Measurements from ENCODE around the gene CCL1. TPM values are rescaled to one million over a fixed set of nuclear protein-coding genes. Genes with fewer than 3 reads are reported as not detected.
A peak's percentile ranks its signal among the peaks of the same experiment; 100 is the strongest.

The CCL1 gene
- total RNA-seq, 1 experiment from 2014 or later: not detected

GRCh38 chr17:34314279-34314678 lies 48.8 kb downstream of the CCL1 start:
- Mint-ChIP-seq H3K27me3 (ENCODE audit: insufficient read depth, unreplicated experiment) (no peaks in the 10 kb centered on the region), H3K9me3 (ENCODE audit: unreplicated experiment) (no peaks in the 10 kb centered on the region), H3K27ac (ENCODE audit: low read depth, unreplicated experiment) (peak overlapping the region; percentile 50), H3K36me3 (ENCODE audit: insufficient read depth, unreplicated experiment) (no peaks in the 10 kb centered on the region), H3K4me3 (ENCODE audit: unreplicated experiment) (no peak overlapping the region), H3K4me1 (ENCODE audit: insufficient read depth, unreplicated experiment) (peaks cover 9% of the 10 kb centered on the region)
- intact Hi-C loops (cut with micrococcal nuclease): no loop called here
- DNase-seq (ENCODE audit: unreplicated experiment): no peak
- CTCF ChIA-PET: no interaction called here
- TF ChIP-seq, protein P1, sequence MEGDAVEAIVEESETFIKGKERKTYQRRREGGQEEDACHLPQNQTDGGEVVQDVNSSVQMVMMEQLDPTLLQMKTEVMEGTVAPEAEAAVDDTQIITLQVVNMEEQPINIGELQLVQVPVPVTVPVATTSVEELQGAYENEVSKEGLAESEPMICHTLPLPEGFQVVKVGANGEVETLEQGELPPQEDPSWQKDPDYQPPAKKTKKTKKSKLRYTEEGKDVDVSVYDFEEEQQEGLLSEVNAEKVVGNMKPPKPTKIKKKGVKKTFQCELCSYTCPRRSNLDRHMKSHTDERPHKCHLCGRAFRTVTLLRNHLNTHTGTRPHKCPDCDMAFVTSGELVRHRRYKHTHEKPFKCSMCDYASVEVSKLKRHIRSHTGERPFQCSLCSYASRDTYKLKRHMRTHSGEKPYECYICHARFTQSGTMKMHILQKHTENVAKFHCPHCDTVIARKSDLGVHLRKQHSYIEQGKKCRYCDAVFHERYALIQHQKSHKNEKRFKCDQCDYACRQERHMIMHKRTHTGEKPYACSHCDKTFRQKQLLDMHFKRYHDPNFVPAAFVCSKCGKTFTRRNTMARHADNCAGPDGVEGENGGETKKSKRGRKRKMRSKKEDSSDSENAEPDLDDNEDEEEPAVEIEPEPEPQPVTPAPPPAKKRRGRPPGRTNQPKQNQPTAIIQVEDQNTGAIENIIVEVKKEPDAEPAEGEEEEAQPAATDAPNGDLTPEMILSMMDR (IDR thresholded peaks at IDR 0.05; ENCODE audit: unreplicated experiment): no peak
- no TSS peak for BruUV-seq (replicated peaks)
- POLR2A ChIA-PET: interaction anchor here (0.6 kb wide), 1 partner anchor 416 kb away, joined by 5 read pairs; no protein-coding TSS in a partner anchor

GRCh38 chr17:34313164-34313563 lies 49.9 kb downstream of the CCL1 start:
- intact Hi-C loops (cut with micrococcal nuclease): no loop called here

DNA sequence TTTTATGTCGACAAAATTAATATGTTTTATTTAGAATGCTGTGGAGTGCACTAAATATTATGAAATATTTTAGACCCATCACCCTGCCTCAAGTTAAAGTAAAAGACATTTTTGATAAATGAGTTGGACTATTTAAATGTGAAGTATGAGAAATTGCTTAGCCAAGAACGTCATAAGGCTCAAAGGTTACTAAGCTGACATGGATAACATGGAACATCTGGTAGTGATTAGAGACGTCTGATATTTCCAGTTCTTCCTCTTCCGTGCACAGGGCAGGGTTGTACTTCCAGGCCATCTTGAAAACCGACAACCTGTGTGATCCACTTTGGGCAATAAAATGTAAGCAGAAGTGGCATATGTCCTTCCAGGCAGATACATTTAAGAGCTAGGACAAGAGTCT lies 51.0 kb downstream of the CCL1 start:
- Mint-ChIP-seq H3K27me3 (ENCODE audit: insufficient read depth, unreplicated experiment) (no peaks in the 10 kb centered on the region), H3K36me3 (ENCODE audit: insufficient read depth, unreplicated experiment) (no peaks in the 10 kb centered on the region), H3K9me3 (ENCODE audit: unreplicated experiment) (no peaks in the 10 kb centered on the region), H3K27ac (ENCODE audit: low read depth, unreplicated experiment) (no peak overlapping the region), H3K4me3 (ENCODE audit: unreplicated experiment) (no peak overlapping the region), H3K4me1 (ENCODE audit: insufficient read depth, unreplicated experiment) (peaks cover 9% of the 10 kb centered on the region)
- TF ChIP-seq, protein P1 (IDR thresholded peaks at IDR 0.05; ENCODE audit: unreplicated experiment): no peak
- BruUV-seq (replicated peaks): no TSS peak
- intact Hi-C loops (cut with micrococcal nuclease): no loop called here
- ChIA-PET CTCF (interaction anchor here (0.7 to 0.8 kb wide), 2 partner anchors 49 to 112 kb away, joined by 3 read pairs; no protein-coding TSS in a partner anchor), POLR2A (no interaction called here)
- no peak for DNase-seq (ENCODE audit: unreplicated experiment)

More at GRCh38 chr17:34313164-34313563, 49.9 kb downstream of the CCL1 start:
- BruUV-seq (replicated peaks): no TSS peak
- DNase-seq (ENCODE audit: unreplicated experiment): no peak
- Mint-ChIP-seq H3K36me3 (ENCODE audit: insufficient read depth, unreplicated experiment) (no peaks in the 10 kb centered on the region), H3K27me3 (ENCODE audit: insufficient read depth, unreplicated experiment) (no peaks in the 10 kb centered on the region), H3K27ac (ENCODE audit: low read depth, unreplicated experiment) (no peak overlapping the region), H3K4me1 (ENCODE audit: insufficient read depth, unreplicated experiment) (peaks cover 9% of the 10 kb centered on the region), H3K4me3 (ENCODE audit: unreplicated experiment) (no peak overlapping the region), H3K9me3 (ENCODE audit: unreplicated experiment) (no peaks in the 10 kb centered on the region)
- CTCF ChIA-PET: no interaction called here
- POLR2A ChIA-PET: no interaction called here
- TF ChIP-seq, protein P1 (IDR thresholded peaks at IDR 0.05; ENCODE audit: unreplicated experiment): no peak

DNA sequence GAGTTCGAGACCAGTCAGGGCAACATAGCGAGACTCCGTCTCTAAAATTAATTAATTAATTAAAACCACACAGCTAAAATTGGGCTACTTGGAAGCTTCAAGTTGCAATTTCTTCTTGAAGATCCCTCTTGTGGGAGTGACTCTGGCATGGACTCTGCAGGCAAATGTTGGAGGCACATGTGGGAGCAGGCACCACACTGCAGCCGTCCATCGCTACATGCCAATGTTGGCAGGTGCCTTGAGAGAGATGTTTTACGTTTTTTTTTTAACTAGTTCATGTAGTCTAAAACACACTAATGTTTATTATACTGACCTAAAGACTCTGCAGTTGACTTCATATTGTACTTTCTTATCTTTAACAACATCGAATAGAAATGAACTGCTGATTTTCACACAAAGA lies 51.7 kb downstream of the CCL1 start:
- DNase-seq (ENCODE audit: unreplicated experiment): no peak
- Mint-ChIP-seq H3K27ac (ENCODE audit: low read depth, unreplicated experiment) (no peak overlapping the region), H3K36me3 (ENCODE audit: insufficient read depth, unreplicated experiment) (no peaks in the 10 kb centered on the region), H3K4me1 (ENCODE audit: insufficient read depth, unreplicated experiment) (peaks cover 9% of the 10 kb centered on the region), H3K9me3 (ENCODE audit: unreplicated experiment) (no peaks in the 10 kb centered on the region), H3K27me3 (ENCODE audit: insufficient read depth, unreplicated experiment) (no peaks in the 10 kb centered on the region), H3K4me3 (ENCODE audit: unreplicated experiment) (no peak overlapping the region)
- intact Hi-C loops (cut with micrococcal nuclease): no loop called here
- CTCF ChIA-PET: interaction anchor here (0.5 kb wide), 1 partner anchor 1402 kb away, joined by 4 read pairs; no protein-coding TSS in a partner anchor
- TF ChIP-seq, protein P1 (IDR thresholded peaks at IDR 0.05; ENCODE audit: unreplicated experiment): no peak
- BruUV-seq (replicated peaks): no TSS peak
- POLR2A ChIA-PET: no interaction called here

Other genes starting within 250 kb of the CCL1 start
- gene CCL2, start 107.9 kb downstream of the CCL1 start, total RNA-seq (2022): 0.59 and 1.0 TPM in 2 replicates
- not detected in 2 replicates for gene CCL7, start 93.0 kb downstream of the CCL1 start, total RNA-seq (2022)
- gene CCL11, start 77.5 kb downstream of the CCL1 start, total RNA-seq (2022): not detected in 2 replicates
- not detected in 2 replicates for gene CCL8, start 43.8 kb downstream of the CCL1 start, total RNA-seq (2022)
- not detected in 2 replicates for gene CCL13, start 6.8 kb downstream of the CCL1 start, total RNA-seq (2022)
- not detected in 2 replicates for gene TMEM132E, start 216.3 kb upstream of the CCL1 start, total RNA-seq (2022)

Data from MCF 10A (cell line).